ENCODE data around the gene PPP1R9A.

PPP1R9A gene

DNA sequence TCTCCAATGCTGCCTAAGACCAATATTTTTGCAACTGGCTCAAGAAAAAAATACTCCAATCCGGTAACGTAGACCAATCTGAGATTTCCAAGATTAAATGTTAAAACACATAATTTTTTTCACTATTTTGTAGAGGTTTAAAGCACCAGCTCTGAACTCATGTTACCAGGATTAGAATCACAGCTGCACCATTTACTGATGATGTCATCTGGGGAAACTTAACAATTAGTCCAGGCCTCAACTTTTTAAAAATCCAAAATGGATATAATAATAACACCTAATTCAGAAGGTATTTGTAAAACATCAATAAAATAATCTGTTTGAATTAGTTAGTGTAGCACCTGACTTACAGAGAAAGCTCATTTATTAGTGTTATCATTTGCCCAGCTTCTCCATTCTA is 402.6 kb downstream of the PPP1R9A start:
- Histone ChIP-seq H3K4me1 (ENCODE audit: control insufficient read depth, insufficient read depth, low read length) (no peaks in the 10 kb centered on the region), H3K9me3 (ENCODE audit: control insufficient read depth, low read length) (no peaks in the 10 kb centered on the region), H3K27me3 (ENCODE audit: control insufficient read depth, insufficient read depth, low read length) (no peaks in the 10 kb centered on the region), H3K4me3 (ENCODE audit: low read length) (no peak overlapping the region), H3K9ac (ENCODE audit: low read length) (no peak overlapping the region), H3K36me3 (ENCODE audit: control insufficient read depth, insufficient read depth, low read length) (no peaks in the 10 kb centered on the region)

DNA sequence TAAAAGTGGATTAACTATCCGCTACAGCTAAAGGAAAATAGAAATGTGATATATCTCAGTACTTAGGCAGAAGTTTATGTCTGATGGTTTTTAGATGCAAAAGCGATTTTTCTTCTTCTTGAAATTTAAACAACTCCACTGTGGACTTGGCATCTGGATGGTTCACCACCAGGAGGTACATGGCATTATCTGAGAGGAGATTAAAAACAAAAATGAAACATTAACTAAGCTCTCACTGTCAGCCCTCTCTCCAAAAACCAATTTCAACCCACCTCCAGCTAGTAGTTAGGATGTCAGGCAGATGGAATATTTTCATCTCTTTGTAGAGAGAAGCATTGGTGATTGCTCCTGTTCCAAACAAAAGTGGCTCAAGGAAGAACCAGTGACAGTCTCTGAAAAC is 404.0 kb downstream of the PPP1R9A start:
- no peaks in the 10 kb centered on the region for H3K27me3 ChIP-seq (ENCODE audit: control insufficient read depth, insufficient read depth, low read length)
- no peaks in the 10 kb centered on the region for H3K36me3 ChIP-seq (ENCODE audit: control insufficient read depth, insufficient read depth, low read length)
- no peak overlapping the region for H3K9ac ChIP-seq (ENCODE audit: low read length)
- H3K9me3 ChIP-seq (ENCODE audit: control insufficient read depth, low read length), result no peaks in the 10 kb centered on the region
- no peaks in the 10 kb centered on the region for H3K4me1 ChIP-seq (ENCODE audit: control insufficient read depth, insufficient read depth, low read length)
- no peak overlapping the region for H3K4me3 ChIP-seq (ENCODE audit: low read length)

DNA sequence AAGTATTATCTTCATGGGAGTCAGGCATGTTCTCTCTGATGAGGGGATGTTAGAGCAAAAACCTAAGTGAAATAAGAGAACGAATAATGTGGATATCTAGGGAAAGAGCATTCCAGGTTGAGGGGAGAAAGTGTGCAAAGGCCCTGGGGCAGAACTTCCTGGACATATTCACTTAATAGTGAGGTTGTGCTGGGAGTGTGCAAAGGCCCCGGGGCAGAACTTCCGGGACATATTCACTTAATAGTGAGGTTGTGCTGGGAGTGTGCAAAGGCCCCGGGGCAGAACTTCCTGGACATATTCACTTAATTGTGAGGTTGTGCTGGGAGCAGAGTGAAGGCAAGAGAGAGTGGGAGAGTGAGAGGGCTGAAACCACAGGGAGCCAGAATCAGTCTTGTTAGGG is 405.2 kb downstream of the PPP1R9A start:
- Histone ChIP-seq H3K9me3 (ENCODE audit: control insufficient read depth, low read length) (no peaks in the 10 kb centered on the region), H3K27me3 (ENCODE audit: control insufficient read depth, insufficient read depth, low read length) (no peaks in the 10 kb centered on the region), H3K9ac (ENCODE audit: low read length) (no peak overlapping the region), H3K4me3 (ENCODE audit: low read length) (no peak overlapping the region), H3K36me3 (ENCODE audit: control insufficient read depth, insufficient read depth, low read length) (no peaks in the 10 kb centered on the region), H3K4me1 (ENCODE audit: control insufficient read depth, insufficient read depth, low read length) (no peaks in the 10 kb centered on the region)

DNA sequence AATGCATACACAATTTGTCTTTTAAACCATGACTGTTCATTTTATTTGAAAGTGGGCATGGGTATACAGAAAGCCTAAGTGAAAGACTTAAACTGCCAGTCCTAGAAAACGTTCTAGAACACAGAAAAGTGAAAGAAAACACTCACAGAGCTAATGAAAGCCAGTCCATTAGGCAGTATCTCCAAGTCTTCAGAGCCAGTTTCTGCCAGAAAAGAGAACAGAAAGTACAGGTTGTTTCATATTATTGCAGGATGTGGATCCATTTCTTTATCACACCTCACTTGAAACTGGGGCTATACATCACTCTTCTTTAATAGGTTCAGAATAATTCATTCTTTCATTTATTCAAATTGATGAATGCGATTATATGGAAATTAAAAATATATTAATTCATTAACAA is 409.2 kb downstream of the PPP1R9A start:
- H3K36me3 ChIP-seq (ENCODE audit: control insufficient read depth, insufficient read depth, low read length), result no peaks in the 10 kb centered on the region
- no peak overlapping the region for H3K9ac ChIP-seq (ENCODE audit: low read length)
- H3K4me3 ChIP-seq (ENCODE audit: low read length), result no peak overlapping the region
- H3K4me1 ChIP-seq (ENCODE audit: control insufficient read depth, insufficient read depth, low read length), result no peaks in the 10 kb centered on the region
- H3K9me3 ChIP-seq (ENCODE audit: control insufficient read depth, low read length), result no peaks in the 10 kb centered on the region
- no peaks in the 10 kb centered on the region for H3K27me3 ChIP-seq (ENCODE audit: control insufficient read depth, insufficient read depth, low read length)

DNA sequence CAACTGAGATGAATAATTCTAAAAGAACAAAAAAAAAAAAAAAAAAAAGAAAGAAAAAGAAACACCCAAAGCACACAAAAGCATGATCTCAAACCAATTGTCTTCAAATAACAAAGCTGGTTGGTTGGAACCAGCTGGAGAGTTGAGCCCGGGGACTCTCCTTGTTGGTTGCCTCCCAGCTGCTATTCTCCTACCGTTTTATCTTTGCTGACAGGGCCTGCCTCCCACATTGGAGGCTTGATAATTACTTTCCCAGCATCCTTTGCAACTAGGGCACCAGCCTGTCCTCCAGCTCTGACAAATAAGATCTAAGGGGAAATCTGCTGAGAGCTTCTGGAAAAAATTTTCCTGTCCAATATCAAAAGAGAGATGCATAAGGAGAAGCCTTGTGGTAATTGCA is 410.2 kb downstream of the PPP1R9A start:
- H3K36me3 ChIP-seq (ENCODE audit: control insufficient read depth, insufficient read depth, low read length), result no peaks in the 10 kb centered on the region
- no peak overlapping the region for H3K9ac ChIP-seq (ENCODE audit: low read length)
- H3K9me3 ChIP-seq (ENCODE audit: control insufficient read depth, low read length), result no peaks in the 10 kb centered on the region
- no peaks in the 10 kb centered on the region for H3K27me3 ChIP-seq (ENCODE audit: control insufficient read depth, insufficient read depth, low read length)
- H3K4me1 ChIP-seq (ENCODE audit: control insufficient read depth, insufficient read depth, low read length), result no peaks in the 10 kb centered on the region
- H3K4me3 ChIP-seq (ENCODE audit: low read length), result no peak overlapping the region

DNA sequence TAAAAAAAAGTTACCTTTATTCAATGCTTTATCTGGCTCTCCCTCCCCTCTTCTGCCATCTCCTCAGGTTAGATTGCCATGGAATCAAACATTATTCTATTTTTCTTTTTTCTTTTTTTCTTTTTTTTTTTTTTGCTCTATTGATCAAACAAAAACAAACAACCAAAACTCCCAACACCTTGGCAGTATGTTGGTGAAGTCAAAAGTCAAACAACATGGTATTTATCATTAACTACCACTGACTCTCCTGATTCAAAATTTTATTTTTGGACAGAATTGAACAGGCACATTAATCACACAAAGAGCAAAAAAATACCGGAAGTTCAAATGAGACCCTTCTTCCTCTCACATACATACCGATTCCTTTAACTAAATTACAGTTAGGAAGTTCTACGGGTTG is 410.6 kb downstream of the PPP1R9A start:
- Histone ChIP-seq H3K4me3 (ENCODE audit: low read length) (no peak overlapping the region), H3K4me1 (ENCODE audit: control insufficient read depth, insufficient read depth, low read length) (no peaks in the 10 kb centered on the region), H3K9me3 (ENCODE audit: control insufficient read depth, low read length) (no peaks in the 10 kb centered on the region), H3K36me3 (ENCODE audit: control insufficient read depth, insufficient read depth, low read length) (no peaks in the 10 kb centered on the region), H3K27me3 (ENCODE audit: control insufficient read depth, insufficient read depth, low read length) (no peaks in the 10 kb centered on the region), H3K9ac (ENCODE audit: low read length) (no peak overlapping the region)

DNA sequence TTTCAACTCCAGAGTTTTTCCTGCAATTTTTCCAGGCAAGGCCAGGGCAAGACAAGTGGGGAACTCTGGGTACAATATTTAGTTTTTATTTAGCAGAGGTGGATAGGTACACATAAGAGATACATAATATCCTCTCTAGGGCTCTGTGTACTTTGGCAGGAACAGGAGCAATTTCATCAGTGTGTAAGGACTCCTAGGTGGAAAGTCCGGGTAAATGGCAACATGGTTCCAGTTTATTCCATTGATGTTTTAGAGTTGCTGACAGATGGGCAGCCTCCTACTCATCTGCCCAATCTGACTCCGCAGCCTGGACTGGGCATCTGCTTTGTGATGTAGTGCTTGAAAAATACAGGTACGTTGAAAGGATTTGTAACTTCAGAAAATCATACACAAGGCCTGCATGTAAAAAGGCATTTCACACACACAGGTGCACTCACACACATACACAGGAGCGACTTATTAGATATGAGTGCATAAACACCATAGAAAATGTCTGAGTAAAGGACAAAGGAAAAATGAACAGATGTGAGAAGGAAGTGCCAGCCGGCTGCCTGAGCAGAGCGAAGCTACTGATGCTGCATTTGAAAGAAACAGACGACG is 411.2 kb downstream of the PPP1R9A start:
- Histone ChIP-seq H3K4me3 (ENCODE audit: low read length) (no peak overlapping the region), H3K27me3 (ENCODE audit: control insufficient read depth, insufficient read depth, low read length) (no peaks in the 10 kb centered on the region), H3K9ac (ENCODE audit: low read length) (no peak overlapping the region), H3K9me3 (ENCODE audit: control insufficient read depth, low read length) (no peaks in the 10 kb centered on the region), H3K36me3 (ENCODE audit: control insufficient read depth, insufficient read depth, low read length) (no peaks in the 10 kb centered on the region), H3K4me1 (ENCODE audit: control insufficient read depth, insufficient read depth, low read length) (no peaks in the 10 kb centered on the region)

DNA sequence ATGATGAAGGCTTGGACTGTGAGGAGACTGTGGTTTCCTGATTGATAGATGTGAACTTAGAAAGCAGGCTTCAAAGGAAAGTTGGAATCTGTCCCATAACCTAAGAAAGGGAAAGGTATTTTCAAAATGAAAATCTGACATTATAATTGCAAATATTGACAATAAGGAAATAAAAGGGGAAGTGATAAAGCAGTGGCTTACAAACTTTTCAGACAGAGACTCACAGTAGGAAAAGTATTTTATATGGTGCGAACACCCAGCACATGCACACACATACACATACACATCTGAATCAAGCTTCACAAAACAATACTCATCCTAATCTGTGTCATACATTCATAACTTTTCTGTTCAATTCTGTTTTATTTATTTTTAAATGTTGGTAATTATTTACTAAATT is 412.2 kb downstream of the PPP1R9A start:
- no peaks in the 10 kb centered on the region for H3K9me3 ChIP-seq (ENCODE audit: control insufficient read depth, low read length)
- no peak overlapping the region for H3K4me3 ChIP-seq (ENCODE audit: low read length)
- no peak overlapping the region for H3K9ac ChIP-seq (ENCODE audit: low read length)
- no peaks in the 10 kb centered on the region for H3K36me3 ChIP-seq (ENCODE audit: control insufficient read depth, insufficient read depth, low read length)
- H3K27me3 ChIP-seq (ENCODE audit: control insufficient read depth, insufficient read depth, low read length), result peaks cover 6% of the 10 kb centered on the region
- H3K4me1 ChIP-seq (ENCODE audit: control insufficient read depth, insufficient read depth, low read length), result no peaks in the 10 kb centered on the region

DNA sequence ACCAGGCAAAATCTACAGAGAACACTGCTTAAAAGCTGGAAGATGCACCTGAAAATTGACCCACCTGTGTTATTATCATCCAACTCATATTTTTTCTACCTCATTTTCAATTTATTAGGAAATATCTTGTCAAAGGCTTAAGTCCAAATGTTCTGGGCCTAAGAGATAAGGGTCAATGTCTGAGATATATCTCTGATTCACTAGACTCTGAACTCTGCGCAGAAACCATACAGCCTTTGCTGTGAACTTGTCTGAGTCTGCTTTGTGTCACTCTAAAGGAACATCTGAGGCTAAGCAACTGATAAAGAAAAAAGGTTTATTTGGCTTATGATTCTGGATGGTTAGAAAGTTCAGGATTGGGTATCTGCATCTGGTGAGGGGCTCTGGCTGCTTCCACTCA is 413.3 kb downstream of the PPP1R9A start:
- no peaks in the 10 kb centered on the region for H3K4me1 ChIP-seq (ENCODE audit: control insufficient read depth, insufficient read depth, low read length)
- H3K9me3 ChIP-seq (ENCODE audit: control insufficient read depth, low read length), result no peaks in the 10 kb centered on the region
- H3K4me3 ChIP-seq (ENCODE audit: low read length), result no peak overlapping the region
- no peaks in the 10 kb centered on the region for H3K36me3 ChIP-seq (ENCODE audit: control insufficient read depth, insufficient read depth, low read length)
- no peak overlapping the region for H3K9ac ChIP-seq (ENCODE audit: low read length)
- peaks cover 6% of the 10 kb centered on the region for H3K27me3 ChIP-seq (ENCODE audit: control insufficient read depth, insufficient read depth, low read length)

DNA sequence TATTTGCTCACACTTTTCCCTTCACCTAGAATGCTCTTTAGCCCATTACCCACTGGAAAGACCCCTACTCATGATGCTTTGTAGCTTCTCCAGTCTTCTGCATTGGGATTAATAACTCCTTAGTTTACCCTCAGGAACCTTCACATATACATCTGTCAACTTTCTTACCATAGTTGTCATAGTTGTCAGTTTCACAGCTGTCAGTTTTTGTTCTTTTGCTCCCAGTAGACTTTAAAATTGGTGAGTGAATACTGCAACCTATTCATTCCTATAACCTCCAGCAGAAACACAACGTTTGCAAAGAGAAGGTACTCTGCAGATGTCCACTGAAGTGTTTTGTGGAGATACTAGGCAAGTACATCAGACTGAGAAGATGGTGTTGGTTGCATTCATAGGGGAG is 414.3 kb downstream of the PPP1R9A start:
- peaks cover 6% of the 10 kb centered on the region for H3K27me3 ChIP-seq (ENCODE audit: control insufficient read depth, insufficient read depth, low read length)
- no peak overlapping the region for H3K9ac ChIP-seq (ENCODE audit: low read length)
- H3K4me3 ChIP-seq (ENCODE audit: low read length), result no peak overlapping the region
- no peaks in the 10 kb centered on the region for H3K4me1 ChIP-seq (ENCODE audit: control insufficient read depth, insufficient read depth, low read length)
- no peaks in the 10 kb centered on the region for H3K36me3 ChIP-seq (ENCODE audit: control insufficient read depth, insufficient read depth, low read length)
- no peaks in the 10 kb centered on the region for H3K9me3 ChIP-seq (ENCODE audit: control insufficient read depth, low read length)

DNA sequence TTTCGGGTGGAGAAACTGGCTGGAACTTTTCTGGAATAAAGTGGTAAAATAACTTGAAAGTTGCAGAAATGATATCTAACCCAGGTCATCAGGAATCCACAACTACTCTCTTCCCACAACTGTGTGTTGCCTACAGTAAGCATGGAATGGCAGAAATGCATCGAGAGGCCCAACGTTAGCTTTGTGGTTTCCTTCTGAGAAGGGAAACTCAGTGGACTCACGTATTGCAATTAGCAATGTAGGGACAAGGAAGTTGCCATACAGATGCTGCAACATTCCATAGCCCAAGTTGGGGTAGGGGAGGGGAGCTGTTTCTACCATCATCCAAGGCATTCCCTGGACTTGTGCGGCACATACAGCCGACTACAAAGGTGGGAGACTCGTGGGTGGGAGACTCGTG is 415.0 kb downstream of the PPP1R9A start:
- H3K4me3 ChIP-seq (ENCODE audit: low read length), result no peak overlapping the region
- H3K4me1 ChIP-seq (ENCODE audit: control insufficient read depth, insufficient read depth, low read length), result no peaks in the 10 kb centered on the region

DNA sequence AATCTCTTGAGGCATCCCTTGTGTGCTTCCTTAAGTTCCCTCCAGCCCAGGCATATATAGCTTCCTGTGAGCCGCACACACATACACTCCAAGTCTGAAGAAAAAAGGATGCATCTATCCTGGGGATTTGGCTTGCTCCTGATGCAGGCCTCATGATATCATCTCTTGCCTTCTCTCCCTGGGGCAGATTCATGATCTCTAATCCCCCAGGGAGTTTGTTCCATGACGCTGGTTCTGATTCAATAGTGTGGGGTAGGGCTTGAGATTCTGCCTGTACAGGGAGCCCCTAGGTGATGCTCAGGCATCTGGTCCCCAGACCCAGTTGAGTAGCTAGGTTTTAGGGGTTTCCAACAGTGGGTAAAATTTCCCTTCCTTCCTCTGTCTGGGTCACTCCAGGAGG is 415.5 kb downstream of the PPP1R9A start:
- Histone ChIP-seq H3K4me3 (ENCODE audit: low read length) (no peak overlapping the region), H3K9ac (ENCODE audit: low read length) (no peak overlapping the region), H3K9me3 (ENCODE audit: control insufficient read depth, low read length) (no peaks in the 10 kb centered on the region), H3K27me3 (ENCODE audit: control insufficient read depth, insufficient read depth, low read length) (peaks cover 6% of the 10 kb centered on the region), H3K4me1 (ENCODE audit: control insufficient read depth, insufficient read depth, low read length) (no peaks in the 10 kb centered on the region), H3K36me3 (ENCODE audit: control insufficient read depth, insufficient read depth, low read length) (no peaks in the 10 kb centered on the region)

More for the DNA sequence above, 415.0 kb downstream of the PPP1R9A start:
- H3K9ac ChIP-seq (ENCODE audit: low read length), result no peak overlapping the region
- H3K36me3 ChIP-seq (ENCODE audit: control insufficient read depth, insufficient read depth, low read length), result no peaks in the 10 kb centered on the region
- peaks cover 6% of the 10 kb centered on the region for H3K27me3 ChIP-seq (ENCODE audit: control insufficient read depth, insufficient read depth, low read length)
- H3K9me3 ChIP-seq (ENCODE audit: control insufficient read depth, low read length), result no peaks in the 10 kb centered on the region
